GM23248 (cell line): ENCODE data around the gene GNAS-AS1.

Source experiments
- EZH2 ChIP-seq: fragments of 200-600 bp; sonication (generic); IDR thresholded peaks from 2 replicates; pipeline ENCODE4 v1.6.1; 2018; ENCODE audit warnings: antibody characterized with exemption, mild to moderate bottlenecking; ENCODE audit not compliant: insufficient read depth, poor library complexity, severe bottlenecking
- EZH2phosphoT487 ChIP-seq: fragments of 200-600 bp; sonication (generic); IDR thresholded peaks from 2 replicates; pipeline ENCODE4 v1.6.1; 2018; ENCODE audit warnings: antibody characterized with exemption, moderate library complexity, mild to moderate bottlenecking, low read depth; ENCODE audit not compliant: insufficient read depth

DNA sequence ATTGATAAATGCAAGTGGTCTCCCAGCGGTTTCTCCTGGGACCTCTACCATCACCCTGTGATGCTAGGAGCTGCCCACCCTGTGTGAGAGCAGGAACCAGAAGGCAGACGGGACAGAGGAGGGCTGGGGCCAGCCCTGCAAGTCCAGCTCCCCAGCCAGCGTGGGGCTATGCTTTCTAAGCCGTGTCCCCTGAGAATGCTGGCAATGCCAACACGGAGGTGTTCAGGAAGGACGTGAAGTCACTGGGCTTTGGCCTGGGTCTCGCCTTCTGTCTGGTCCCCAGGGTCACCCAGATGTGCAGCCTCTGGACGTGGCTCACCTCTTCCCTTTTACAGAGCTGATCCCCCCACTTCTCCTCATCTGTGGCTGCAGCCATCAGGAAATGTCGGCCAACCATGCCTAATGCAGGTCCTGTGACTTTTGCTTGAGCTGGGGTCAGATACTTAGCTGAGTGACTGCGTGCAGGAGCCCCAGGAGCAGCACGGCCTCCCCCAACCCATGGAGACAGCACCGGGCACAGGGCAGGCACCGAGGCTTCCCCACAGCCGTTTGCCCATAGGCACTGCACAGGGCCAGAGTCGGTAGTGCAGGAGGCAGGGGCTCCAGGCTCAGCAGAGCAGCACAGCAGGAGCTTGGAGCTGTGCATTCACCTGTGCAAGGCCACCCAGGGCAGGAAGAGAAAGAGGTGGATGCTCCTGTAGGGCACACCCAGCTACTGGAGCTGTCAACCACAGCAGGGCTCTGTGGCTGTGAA lies 66.2 kb downstream of the GNAS-AS1 start:
- TF ChIP-seq EZH2 (no peak), EZH2phosphoT487 (no peak)
